Endothelial cell (in vitro differentiated cells): Measurements from ENCODE around the gene ERAS. TPM values are rescaled to one million over a fixed set of nuclear protein-coding genes. Genes with fewer than 3 reads are reported as not detected.

Experiments used
- DNase-seq: peaks from one replicate; pipeline ENCODE4 v3.0.0; 2021; ENCODE audit warnings: low spot score
- H3K27ac Mint-ChIP-seq: one replicate; pipeline ENCODE4 v1.8.0; 2021; ENCODE audit warnings: mixed read lengths, inconsistent platforms; ENCODE audit not compliant: unreplicated experiment
- H3K27me3 Mint-ChIP-seq: one replicate; pipeline ENCODE4 v1.8.0; 2021; ENCODE audit warnings: mild to moderate bottlenecking, moderate library complexity, mixed read lengths, inconsistent platforms; ENCODE audit not compliant: unreplicated experiment
- H3K36me3 Mint-ChIP-seq: one replicate; pipeline ENCODE4 v1.8.0; 2021; ENCODE audit warnings: mild to moderate bottlenecking, low read depth, mixed read lengths, inconsistent platforms; ENCODE audit not compliant: unreplicated experiment
- H3K4me1 Mint-ChIP-seq: one replicate; pipeline ENCODE4 v1.8.0; 2021; ENCODE audit warnings: mild to moderate bottlenecking, mixed read lengths, inconsistent platforms; ENCODE audit not compliant: unreplicated experiment
- H3K4me3 Mint-ChIP-seq: one replicate; pipeline ENCODE4 v1.8.0; 2021; ENCODE audit warnings: mild to moderate bottlenecking, mixed read lengths, inconsistent platforms; ENCODE audit not compliant: unreplicated experiment
- H3K9me3 Mint-ChIP-seq: one replicate; pipeline ENCODE4 v1.8.0; 2021; ENCODE audit warnings: mixed read lengths, inconsistent platforms; ENCODE audit not compliant: unreplicated experiment
- CTCF ChIP-seq: fragments of 200-600 bp; sonication (generic); IDR thresholded peaks from one replicate; pipeline ENCODE4 v1.5.0; 2021; ENCODE audit warnings: antibody characterized with exemption; ENCODE audit not compliant: unreplicated experiment
- total RNA-seq: library from RNA; stranded (reverse); fragmentation: NEBNext Ultra II Directional; extraction: Animal tissue kit (Norgen Biotek cat#: 25700); gene quantifications from one replicate; pipeline ENCODE4 v1.2.1, GENCODE V29; 2021; ENCODE audit not compliant: unreplicated experiment

The ERAS gene
- total RNA-seq, 1 donor from 2014 or later, result not detected

- DNase-seq, result no peak
- Mint-ChIP-seq H3K36me3 (no peaks in the 10 kb centered on the region), H3K4me1 (no peaks in the 10 kb centered on the region), H3K9me3 (no peaks in the 10 kb centered on the region), H3K27me3 (peaks cover 4% of the 10 kb centered on the region), H3K27ac (no peak overlapping the region), H3K4me3 (no peak overlapping the region)
- TF ChIP-seq CTCF, result no peak
Observed at GRCh38 chrX:48782795-48783194, 43.5 kb upstream of the ERAS start.

DNA sequence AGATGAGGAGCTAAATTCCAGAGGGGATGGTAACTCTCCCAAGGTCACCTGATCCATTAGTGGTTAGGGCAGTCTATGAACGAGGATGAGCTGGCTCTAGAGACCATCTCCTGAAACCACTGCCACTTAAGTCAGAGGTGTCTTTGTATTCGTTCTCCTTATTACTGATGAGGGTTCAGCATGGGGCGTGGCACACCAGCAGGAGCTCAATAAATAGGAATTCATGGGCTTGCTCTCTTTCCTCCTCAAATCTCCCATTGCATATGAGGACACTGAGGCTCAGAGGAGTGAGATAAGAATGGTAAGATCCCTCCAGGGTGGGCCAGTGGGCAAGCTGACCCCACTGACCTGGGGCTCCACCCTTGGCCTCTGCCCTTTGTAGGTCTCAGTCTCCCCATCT, 41.6 kb upstream of the ERAS start:
- H3K27me3 Mint-ChIP-seq, result peaks cover 4% of the 10 kb centered on the region
- H3K27ac Mint-ChIP-seq, result no peak overlapping the region
- no peak for TF ChIP-seq CTCF
- no peak overlapping the region for H3K4me3 Mint-ChIP-seq
- no peaks in the 10 kb centered on the region for H3K36me3 Mint-ChIP-seq
- no peak for DNase-seq
- H3K4me1 Mint-ChIP-seq, result no peaks in the 10 kb centered on the region
- H3K9me3 Mint-ChIP-seq, result no peaks in the 10 kb centered on the region

DNA sequence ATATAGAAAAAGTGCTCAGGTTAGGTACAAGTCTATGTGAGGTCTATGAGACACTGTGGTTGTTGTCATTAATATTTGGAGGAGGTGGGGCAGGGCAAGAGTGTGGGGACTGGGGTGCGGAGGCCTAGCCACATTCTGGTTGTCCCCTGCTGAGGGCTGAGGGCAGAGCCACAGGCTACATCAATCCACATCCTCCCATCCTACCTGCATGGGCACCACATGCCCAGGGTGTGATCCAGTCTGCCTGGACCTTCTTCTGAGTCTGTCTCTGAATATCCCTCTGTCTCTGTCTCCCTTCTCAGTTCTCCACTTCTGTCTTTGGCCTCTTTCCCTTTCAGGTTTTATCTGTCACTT, 41.1 kb upstream of the ERAS start:
- H3K27ac Mint-ChIP-seq, result peak overlapping the region; percentile 48
- no peak overlapping the region for H3K4me3 Mint-ChIP-seq
- no peaks in the 10 kb centered on the region for H3K9me3 Mint-ChIP-seq
- DNase-seq, result no peak
- H3K27me3 Mint-ChIP-seq, result peaks cover 4% of the 10 kb centered on the region
- TF ChIP-seq CTCF, result no peak
- H3K36me3 Mint-ChIP-seq, result no peaks in the 10 kb centered on the region
- H3K4me1 Mint-ChIP-seq, result no peaks in the 10 kb centered on the region

DNA sequence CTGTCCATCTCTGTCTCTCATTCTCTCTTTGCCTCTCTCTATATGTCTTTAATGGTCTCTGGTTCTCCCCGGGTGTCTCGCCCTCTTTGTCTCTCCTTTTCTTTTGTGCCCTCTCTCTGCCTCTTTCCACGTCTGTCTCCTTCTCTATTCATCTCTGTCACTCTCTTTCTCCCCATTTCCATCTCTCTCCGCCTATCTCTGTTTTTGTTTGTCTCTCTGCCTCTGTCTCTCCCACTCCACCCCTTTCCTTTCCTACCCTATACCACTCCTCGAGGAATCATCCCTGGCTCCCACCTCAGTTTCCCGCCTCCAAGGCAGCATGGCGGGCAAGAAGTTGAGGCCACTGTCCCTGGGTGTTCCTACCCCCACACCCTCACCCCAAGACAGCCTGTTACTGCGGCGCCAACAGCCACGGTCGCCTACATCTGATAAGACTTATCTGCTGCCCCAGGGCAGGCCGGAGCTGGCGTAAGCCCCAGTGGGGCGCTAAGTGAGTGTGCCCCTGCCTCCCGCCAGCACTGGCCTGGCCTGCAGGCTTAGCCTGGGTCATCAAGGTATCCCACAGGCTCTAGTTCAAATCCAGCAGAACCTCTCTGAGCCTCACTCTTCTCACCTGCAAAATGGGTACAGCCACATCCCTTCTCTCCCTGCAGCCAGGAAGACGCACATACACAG, 40.6 kb upstream of the ERAS start:
- no peaks in the 10 kb centered on the region for H3K9me3 Mint-ChIP-seq

More for the DNA sequence above, 40.6 kb upstream of the ERAS start:
- Mint-ChIP-seq H3K27me3 (peaks cover 4% of the 10 kb centered on the region), H3K36me3 (no peaks in the 10 kb centered on the region), H3K4me1 (no peaks in the 10 kb centered on the region), H3K27ac (peak overlapping the region; percentile 48), H3K4me3 (no peak overlapping the region)
- no peak for DNase-seq
- TF ChIP-seq CTCF, result no peak
